GM21528 (cell line): ENCODE data around the gene STX11.
A peak's percentile ranks its signal among the peaks of the same experiment; 100 is the strongest.

Experiments
- ATAC-seq: cut with Tn5 transposase; IDR thresholded peaks from one replicate; pipeline ENCODE4 v1.9.1; 2021; ENCODE audit warnings: mild to moderate bottlenecking, moderate library complexity; ENCODE audit not compliant: unreplicated experiment, low FRiP score

Gene STX11

GRCh38 chr6:144211160-144211559, 60.8 kb downstream of the STX11 start:
- no peak for ATAC-seq

GRCh38 chr6:144213315-144213714, 63.0 kb downstream of the STX11 start:
- ATAC-seq, result no peak

GRCh38 chr6:144214029-144214428, 63.7 kb downstream of the STX11 start:
- ATAC-seq, result no peak

- no peak for ATAC-seq
These were observed 64.5 kb downstream of the STX11 start for GRCh38 chr6:144214622-144215401.

GRCh38 chr6:144215402-144215931, 65.2 kb downstream of the STX11 start:
- ATAC-seq, result peak; percentile 6

GRCh38 chr6:144215932-144216667, 65.8 kb downstream of the STX11 start:
- peak; percentile 94 for ATAC-seq

GRCh38 chr6:144216668-144217218, 66.4 kb downstream of the STX11 start:
- peak; percentile 47 for ATAC-seq

- ATAC-seq, result no peak
These were observed 66.9 kb downstream of the STX11 start for GRCh38 chr6:144217264-144217663.

- no peak for ATAC-seq
These were observed 67.5 kb downstream of the STX11 start for GRCh38 chr6:144217797-144218196.

GRCh38 chr6:144219056-144219685, 68.9 kb downstream of the STX11 start:
- no peak for ATAC-seq

GRCh38 chr6:144220031-144220790, 69.9 kb downstream of the STX11 start:
- no peak for ATAC-seq

GRCh38 chr6:144223686-144224085, 73.4 kb downstream of the STX11 start:
- no peak for ATAC-seq

GRCh38 chr6:144231721-144232120, 81.4 kb downstream of the STX11 start:
- no peak for ATAC-seq

GRCh38 chr6:144232176-144232831, 82.0 kb downstream of the STX11 start:
- no peak for ATAC-seq

- ATAC-seq, result no peak
These were observed 82.5 kb downstream of the STX11 start for GRCh38 chr6:144232832-144233230.

GRCh38 chr6:144234399-144234798, 84.1 kb downstream of the STX11 start:
- ATAC-seq, result no peak

- ATAC-seq, result no peak
These were observed 84.6 kb downstream of the STX11 start for GRCh38 chr6:144234935-144235334.
